NCI-H82 treated with DMSO at 0.1 percent for 48 hours (cell line): ENCODE results near the gene PRKRIP1.
A peak's percentile ranks its signal among the peaks of the same experiment; 100 is the strongest.
"Not testable (repeated sequence)": the region's sequence is repeated elsewhere in the genome, so short reads cannot be mapped to it uniquely, and the experiment has no call there.

Source experiments
- DNase-seq: peaks from one replicate; lab custom pipeline; 2025; ENCODE audit not compliant: unreplicated experiment; lab: John Stamatoyannopoulos, UW

Gene PRKRIP1

DNA sequence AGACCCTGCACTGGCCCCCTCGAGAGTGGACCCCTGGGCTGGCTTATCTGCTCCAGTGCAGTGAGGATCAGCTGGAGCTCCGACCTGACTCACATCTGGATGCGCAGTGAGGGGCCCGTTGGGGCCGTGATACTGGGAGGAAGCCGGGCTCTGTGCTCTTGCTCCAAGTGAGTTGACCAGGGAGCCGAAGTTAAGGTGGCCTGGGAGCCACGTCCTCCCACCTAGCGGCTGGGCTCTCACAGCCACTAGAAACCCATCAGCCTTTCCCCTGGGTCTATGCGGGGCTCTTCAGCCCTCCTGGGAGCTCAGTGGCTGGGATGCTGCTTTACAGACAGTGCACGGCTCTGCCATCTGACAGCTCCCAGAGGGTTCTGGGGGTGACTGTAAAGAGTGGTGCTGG, 59.4 kb downstream of the PRKRIP1 start:
- no peak for DNase-seq

DNA sequence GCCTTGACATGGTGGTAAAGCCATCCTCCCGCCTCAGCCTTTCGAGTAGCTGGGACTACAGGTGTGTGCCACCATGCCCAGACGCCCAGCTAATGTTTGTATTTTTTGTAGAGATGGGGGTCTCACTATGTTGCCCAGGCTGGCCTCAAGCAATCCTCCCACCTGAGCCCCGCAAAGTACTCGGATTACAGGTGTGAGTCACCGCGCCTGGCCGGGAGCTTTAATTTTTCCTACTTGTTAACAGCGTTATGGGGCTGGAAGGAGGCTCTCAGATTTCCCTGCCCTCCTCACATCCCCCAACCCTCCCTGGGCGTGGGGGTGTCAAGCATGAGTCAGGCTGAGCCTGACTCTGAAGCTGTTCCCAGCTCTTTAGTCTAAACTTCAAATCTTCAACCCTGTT, 60.2 kb downstream of the PRKRIP1 start:
- no peak for DNase-seq

DNA sequence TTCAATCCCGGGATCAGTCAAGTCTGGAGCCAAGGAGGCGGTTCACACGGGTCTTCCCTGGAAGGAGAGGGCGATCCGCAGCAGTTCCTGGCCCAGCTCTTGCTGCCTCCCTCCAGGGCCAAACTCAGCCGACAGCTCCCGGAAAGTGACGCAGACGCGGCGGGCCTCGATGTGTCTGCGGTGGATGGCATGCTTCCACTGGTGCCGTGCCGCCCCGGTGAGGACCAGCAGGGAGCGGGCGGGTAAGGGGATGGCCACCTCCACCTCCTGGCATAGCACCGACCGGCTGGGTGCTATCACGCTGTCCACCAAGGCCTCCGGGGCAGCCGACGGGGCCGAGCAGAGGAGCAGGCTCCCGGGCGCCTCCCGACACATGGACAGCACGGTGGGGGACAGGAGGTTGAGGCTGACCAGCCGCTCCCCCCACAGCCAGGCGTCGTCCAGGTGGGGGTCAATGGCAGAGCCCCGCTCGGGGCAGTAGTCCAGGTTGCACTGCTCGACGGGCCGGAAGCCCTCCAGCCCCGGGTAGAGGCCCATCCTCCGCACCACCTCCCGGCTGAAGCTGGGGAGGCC, 61.3 kb downstream of the PRKRIP1 start:
- DNase-seq = no peak

DNA sequence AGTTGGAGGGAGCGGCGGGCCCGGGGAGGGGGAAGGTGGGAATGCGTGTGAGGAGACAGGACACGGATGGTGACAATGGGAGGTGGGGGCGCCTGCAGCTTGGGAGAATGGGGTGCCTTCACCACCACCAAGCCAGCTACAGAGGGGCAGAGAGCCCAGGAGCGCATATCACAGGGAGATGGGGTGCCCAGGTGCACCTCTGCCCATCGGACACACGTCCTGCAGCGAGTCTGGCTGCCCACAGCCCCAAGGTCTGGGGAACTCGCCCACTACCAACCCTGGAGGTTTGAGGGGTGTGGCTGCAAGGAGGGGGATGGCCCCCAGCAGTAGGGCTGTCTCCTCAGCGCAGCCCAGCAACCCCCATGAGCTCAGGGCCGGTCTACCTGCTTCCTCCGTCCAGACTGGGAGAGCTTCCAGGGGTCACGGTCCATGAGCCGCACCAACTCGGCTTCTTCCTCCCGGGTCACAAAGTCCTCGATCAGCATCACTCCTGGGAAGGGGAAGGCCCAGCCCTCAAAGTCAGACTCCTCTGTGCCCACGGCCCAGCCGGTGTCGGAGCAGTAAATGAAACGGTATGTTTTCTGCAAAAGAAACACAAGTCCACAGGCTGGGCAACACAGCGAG, 63.2 kb downstream of the PRKRIP1 start:
- DNase-seq = no peak

DNA sequence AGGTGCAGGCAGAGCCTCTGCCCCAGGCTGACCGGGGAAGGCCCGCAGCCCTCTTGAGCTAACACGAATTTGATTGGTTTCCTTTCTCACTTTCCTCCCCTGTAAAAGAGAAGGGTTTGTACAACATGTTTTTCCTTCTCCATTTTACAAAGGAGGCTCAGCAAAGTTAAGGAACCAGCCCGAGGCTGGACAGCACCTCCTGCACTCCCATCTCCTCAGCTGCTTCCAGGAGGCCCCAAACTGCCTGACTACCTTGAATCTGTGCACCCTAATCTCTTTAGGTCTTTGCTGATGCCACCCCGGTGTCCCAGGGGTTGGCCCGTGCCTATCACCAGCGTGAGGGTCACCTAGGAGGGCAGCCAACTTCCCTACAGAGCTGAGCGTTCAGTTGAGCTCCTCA, 64.3 kb downstream of the PRKRIP1 start:
- DNase-seq = no peak

DNA sequence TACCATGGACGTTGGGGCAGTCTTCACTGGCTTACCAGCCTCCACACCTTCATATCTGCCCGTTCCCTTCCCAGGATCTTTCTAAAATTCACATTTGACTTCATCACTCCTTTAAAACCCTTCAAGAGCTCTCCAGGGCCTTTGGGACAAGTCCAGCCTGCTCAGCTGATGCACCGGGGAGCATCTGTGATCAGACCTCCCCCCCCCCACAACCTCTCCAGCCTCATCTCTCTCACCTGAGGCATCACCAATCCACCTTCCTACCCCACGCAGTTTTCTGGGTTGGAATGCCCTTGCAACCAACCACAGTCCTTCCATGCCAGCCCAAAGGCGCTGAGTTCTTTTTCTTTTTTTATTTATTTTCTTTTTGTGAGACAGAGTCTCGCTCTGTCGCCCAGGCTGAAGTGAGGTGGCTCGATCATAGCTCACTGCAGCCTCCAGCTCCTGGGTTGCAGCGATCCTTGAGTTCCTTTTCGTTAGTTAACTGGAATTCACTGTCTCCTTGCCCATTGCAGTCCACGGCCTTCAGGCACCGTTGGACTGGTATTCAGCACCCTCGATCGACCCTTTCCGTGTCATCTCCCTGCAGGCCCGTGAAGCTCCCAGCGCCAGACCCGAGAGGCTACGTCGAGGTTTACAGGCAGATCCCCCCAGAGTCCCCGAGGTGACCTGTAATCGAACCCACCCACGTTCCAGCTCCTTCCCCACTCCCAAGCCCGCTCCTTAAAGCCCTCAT, 67.8 kb downstream of the PRKRIP1 start:
- DNase-seq = no peak

DNA sequence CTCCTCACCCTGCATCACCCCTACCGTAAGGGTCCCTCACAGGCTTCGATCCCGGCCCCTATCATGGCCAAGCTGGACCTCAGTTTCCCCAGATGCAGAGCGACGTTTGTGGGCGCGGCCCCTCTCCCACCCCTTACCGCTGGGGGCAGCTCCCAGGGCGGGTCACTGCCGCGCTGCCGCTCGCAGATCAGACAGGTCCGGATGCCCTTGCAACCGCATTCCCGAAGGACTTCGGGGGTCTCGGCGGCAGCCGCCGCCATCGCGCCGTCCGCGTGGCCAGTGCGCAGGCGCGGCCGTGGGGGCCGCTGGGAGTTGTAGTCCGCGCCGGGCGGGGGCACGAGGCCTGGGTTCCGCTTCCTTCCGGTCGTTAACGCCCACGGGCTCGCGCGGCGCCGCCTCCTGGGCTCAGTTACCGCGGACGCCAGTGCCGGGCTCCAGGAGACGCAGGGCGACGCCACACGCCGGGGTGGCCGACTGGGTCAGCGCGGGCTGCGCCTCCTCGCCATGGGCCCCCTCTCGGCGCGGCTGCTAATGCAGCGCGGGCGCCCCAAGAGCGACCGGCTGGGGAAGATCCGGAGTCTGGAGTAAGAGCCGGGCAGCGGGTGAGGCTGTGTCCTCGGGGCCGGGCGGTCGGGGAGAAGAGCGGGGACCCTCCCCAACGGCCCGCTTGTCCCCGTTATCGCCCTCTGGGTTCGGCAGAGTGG, 68.6 kb downstream of the PRKRIP1 start, which contains the start of the genes ALKBH4 and LRWD1:
TSS of gene ALKBH4 (minus strand) at position 287 of the 704 bp plus-strand sequence. CDS start at position 260, 27 bp downstream.
TSS of gene LRWD1 (plus strand) at position 408 of the 704 bp plus-strand sequence. CDS start at position 505, 97 bp downstream.
- peak; percentile 53 for DNase-seq

DNA sequence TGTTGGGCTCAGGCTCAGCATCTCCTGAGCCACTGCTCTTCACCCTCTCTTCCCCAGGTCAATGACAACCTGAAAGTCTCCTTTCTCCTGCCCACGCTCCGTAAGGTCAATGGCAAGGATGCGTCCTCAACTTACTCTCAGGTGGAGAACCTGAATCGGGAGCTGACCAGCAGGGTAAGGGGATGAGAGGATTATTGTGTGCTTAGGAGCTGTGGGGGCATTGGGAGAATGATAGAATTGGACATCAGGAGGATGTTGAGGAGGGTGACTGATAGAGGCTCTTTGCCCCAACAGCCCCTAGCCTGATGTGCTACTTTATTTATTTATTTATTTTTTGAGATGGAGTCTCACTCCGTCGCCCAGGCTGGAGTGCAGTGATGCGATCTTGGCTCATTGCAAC, 69.9 kb downstream of the PRKRIP1 start:
- DNase-seq = no peak

DNA sequence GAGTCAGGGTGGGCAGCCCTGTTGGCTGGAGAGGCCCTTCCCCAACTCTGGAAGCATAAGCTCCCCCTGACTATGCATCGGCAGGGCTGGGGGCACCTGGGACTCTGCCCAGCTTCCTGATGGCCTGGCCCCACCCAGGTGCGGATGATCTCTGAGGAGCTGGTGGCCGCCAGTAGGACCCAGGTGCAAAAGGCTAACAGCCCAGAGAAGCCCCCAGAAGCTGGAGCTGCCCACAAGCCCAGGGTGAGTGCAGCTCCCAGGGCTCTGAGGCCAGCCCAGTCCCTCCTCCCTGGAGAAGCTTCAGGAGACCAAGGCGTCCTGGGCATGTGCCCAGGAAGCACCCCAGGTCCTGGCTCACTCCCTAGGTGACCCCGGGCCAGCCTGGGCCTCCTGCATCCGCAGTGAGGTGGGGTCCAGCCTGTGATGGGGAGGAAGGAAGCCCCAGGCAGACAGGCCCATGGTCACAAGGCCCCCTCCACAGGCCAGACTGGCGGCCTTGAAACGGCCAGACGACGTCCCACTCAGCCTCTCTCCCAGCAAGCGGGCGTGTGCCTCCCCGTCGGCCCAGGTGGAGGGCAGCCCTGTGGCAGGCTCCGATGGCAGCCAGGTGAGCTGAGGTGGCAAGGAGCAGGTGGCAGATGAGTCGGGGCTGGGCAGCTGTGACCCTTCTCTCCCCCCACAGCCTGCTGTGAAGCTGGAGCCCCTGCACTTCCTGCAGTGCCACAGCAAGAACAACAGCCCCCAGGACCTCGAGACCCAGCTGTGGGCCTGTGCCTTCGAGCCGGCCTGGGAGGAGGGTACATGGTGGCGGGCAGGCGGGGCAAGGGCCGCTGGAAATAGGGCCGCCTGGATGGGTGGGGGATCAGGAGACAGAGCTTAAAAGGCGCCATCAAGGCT, 71.7 kb downstream of the PRKRIP1 start:
- DNase-seq = no peak

DNA sequence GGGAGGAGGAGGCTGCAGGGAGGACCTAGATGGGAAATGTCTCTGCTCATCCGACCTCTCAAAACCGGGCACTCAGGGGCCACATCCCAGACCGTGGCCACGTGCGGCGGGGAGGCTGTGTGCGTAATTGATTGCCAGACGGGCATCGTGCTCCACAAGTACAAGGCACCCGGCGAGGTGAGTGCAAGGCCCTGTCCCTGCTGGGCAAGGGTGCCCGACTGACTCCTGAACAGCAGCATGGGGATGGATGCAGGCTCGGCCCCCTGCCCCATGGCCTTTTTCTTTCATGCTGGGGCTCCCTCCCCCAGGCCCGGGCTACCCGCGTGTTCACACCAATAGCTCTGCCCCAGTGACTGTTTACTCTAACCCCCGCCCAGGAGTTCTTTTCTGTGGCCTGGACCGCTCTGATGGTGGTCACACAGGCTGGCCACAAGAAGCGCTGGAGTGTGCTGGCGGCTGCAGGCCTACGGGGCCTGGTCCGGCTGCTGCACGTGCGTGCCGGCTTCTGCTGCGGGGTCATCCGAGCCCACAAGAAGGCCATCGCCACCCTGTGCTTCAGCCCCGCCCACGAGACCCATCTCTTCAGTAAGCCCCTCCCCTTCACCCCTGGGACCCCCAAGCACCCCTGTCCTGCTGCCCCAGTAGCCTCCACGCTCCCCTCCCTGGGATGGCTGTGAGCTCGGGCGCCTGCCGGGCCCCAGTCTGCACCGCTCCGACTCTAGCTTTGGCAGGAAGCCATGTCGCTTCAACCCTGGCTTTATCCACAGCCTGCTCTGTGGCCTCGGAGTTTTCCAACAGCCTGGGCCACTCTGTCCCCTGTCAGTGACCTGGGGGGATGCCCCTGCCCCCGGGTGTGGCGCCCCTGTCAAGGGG, 72.6 kb downstream of the PRKRIP1 start:
- no peak for DNase-seq

DNA sequence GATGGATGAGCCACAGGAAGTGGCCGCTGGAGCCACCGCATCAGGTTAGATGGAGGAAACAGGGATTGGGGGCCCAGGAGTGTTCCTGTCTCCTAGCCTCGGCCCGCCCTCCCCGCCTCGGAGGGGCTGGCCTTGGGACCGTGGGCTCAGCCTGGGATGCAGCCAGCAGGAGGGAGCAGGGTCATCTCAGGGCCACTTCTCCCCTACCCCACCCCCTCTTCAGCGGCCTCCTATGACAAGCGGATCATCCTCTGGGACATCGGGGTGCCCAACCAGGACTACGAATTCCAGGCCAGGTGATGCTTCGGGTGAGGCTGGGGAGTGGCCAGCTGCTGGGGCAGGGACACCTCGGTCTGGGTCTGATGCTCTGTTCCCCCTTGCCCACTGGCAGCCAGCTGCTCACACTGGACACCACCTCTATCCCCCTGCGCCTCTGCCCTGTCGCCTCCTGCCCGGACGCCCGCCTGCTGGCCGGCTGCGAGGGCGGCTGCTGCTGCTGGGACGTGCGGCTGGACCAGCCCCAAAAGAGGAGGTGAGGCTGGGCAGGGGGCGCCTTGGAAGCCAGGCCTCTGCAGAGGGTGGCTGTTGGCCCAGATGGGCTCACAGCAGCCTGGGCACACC, 73.3 kb downstream of the PRKRIP1 start:
- DNase-seq = no peak

DNA sequence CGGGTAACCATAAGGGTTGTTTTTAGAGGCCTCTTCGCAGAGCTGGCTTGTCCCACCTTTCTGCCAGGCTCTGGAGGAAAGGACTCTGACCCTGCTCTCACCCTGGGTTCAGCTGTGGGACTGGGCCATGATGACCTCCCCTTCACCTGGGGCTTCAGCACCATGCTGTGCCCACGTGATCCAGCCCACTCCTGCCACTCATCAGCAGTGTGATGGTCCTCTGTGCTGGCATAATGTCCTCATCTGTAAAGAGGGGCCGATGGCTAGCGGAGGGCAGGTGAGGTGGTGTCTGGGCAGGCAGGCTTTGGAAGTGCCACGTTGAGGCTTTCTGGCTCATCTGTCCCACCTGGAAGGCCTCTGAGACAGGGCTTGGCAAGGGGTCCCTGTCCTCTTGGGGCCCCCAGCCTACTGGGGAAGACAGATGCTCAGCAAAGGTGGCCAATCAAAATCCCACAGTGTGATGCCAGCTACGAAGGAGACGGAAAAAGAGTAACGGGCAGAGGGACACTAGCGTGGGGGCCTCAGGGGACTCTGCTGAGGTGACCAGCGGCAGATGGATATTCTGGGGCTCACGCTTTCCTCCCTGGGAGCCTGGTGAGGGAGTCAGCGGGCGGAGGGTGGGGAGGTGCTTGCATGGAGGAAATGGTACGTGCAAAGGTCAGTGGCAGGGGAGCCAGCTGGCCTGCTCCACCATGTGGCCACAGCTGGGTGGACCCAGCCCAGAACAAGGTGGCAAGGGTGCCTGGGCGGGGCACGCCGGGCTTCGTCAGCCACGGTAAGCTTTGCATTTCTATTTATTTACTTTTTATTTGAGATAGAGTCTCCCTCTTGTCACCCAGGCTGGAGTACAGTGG, 74.0 kb downstream of the PRKRIP1 start:
- DNase-seq = no peak

DNA sequence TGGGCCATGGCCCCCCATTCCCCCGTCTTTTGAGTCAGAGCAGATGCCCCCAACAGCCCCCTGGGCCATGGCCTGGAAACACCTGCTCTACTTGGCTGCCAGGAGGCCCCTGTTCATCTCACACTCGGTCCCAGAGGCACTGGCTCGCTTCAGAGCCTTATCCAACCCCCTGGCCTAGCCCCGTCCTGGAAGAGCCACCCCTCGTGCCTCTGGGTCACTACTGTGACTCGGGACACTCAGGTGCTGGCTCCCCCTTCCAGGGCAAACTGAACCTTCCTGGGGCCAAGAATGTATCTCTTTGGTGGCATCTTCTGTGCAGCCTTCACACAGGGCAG, 75.6 kb downstream of the PRKRIP1 start:
- DNase-seq = no peak

DNA sequence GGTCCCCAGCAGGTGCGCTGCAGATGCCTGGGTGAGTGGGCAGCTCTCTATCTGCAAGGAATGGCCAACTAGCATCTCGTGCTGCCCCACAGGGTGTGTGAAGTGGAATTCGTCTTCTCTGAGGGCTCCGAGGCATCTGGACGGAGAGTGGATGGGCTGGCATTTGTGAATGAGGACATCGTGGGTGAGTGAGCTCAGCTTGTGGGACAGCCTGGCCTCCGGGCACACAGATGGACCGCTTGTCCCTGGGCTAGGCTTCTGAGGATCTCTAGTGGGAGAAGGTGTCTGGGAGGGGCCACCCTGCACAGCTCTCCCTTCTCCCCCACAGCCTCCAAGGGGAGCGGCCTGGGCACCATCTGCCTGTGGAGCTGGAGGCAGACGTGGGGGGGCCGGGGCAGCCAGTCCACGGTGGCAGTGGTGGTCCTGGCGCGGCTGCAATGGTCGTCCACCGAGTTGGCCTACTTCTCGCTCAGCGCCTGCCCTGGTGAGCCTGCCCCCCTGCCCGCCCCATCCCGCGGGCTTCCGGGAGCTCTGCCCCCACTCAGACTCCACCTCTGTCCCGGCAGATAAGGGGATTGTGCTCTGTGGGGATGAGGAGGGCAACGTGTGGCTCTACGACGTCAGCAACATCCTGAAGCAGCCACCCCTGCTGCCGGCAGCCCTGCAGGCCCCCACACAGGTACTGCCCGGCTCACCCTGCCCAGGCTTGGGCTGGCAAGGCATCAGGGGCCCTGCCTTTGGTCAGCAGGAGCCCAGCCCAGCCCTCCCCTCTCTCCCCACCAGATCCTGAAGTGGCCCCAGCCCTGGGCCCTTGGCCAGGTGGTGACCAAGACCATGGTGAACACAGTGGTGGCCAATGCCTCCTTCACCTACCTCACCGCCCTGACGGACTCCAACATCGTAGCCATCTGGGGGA, 76.2 kb downstream of the PRKRIP1 start:
- DNase-seq = no peak

DNA sequence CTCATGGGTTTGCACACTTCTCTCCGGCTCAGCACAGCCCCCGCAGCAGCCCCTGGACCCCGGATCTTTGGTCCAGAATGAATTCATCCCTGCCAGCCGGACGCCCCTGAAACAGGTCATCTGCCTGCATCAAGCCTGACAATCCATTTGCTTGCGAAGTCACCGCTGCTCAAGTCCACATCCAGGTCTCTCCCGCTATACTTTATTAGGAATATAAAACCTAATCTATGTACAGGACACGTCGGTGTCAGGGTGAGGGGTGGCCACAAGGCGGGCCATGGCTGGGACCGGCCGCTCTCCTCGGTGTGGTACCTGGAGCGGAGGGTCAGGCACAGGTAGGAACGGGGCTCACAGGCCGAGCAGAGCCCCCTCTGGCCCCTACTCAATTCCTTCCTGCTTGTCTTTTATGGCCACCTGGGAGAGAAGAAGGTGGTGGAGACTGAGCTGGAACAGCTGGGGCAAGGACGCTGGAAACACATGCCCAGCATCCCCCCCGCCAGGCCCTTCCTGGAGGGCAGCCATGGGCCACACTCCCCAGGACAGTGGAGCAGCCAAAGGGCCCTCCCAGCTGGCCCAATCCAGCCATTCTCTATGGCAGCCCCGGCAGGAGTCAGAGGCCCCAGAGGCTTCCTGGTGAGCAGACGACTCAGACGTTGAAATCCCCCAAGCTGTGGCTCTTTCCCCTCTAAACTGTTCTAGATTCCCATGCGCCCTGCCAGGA, 77.3 kb downstream of the PRKRIP1 start:
- DNase-seq = no peak

DNA sequence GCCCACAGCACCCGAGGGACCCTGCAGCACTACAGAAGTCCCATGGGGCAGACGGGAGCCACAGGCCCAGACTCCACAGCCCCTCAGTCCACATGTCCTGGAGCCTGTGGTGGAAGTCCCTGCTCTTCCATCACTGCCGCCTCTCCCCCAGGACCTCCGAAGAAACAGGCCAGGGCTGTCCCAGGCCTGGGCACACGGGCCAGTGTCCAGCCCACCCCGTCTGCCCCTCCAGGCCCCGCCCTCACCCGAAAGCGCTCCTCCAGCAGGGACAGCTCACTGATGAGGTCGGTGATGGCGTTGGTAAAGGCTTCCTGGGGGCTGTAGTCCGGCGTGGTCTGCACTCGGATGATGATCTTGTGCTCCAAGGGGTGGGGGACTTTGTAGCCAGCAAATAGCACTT, 78.0 kb downstream of the PRKRIP1 start:
- not testable (repeated sequence) for DNase-seq
